NCI-H446 treated with DMSO at 0.1 percent for 48 hours (cell line): ENCODE data around the gene TMEM208.

Experiments used
- DNase-seq: peaks from one replicate; lab custom pipeline; 2025; lab: John Stamatoyannopoulos, UW

Gene TMEM208

GRCh38 chr16:67191995-67192681 is 34.8 kb upstream of the TMEM208 start, which contains the start of gene E2F4:
E2F4 (plus strand) TSS chr16:67192155; CDS start chr16:67192228, 73 bp downstream.
- DNase-seq = peak; percentile 73

GRCh38 chr16:67192781-67193361 is 34.1 kb upstream of the TMEM208 start:
- no peak for DNase-seq

- no peak for DNase-seq
Observed at GRCh38 chr16:67193536-67193935, 33.4 kb upstream of the TMEM208 start.

GRCh38 chr16:67194260-67194659 is 32.7 kb upstream of the TMEM208 start:
- no peak for DNase-seq

- DNase-seq = no peak
Observed at GRCh38 chr16:67195676-67196075, 31.3 kb upstream of the TMEM208 start.

- no peak for DNase-seq
Observed at GRCh38 chr16:67196881-67197280, 30.0 kb upstream of the TMEM208 start.

- DNase-seq = no peak
Observed at GRCh38 chr16:67197704-67198103, 29.2 kb upstream of the TMEM208 start.

- DNase-seq = no peak
Observed at GRCh38 chr16:67198238-67198734, 28.6 kb upstream of the TMEM208 start.

- no peak for DNase-seq
Observed at GRCh38 chr16:67199011-67199807, 27.7 kb upstream of the TMEM208 start, which contains the start of gene ELMO3. ELMO3 (plus strand) TSS chr16:67199131; CDS start chr16:67199327, 196 bp downstream.

GRCh38 chr16:67199808-67200198 is 27.1 kb upstream of the TMEM208 start:
- DNase-seq = no peak

GRCh38 chr16:67200491-67200890 is 26.4 kb upstream of the TMEM208 start:
- no peak for DNase-seq

- no peak for DNase-seq
Observed at GRCh38 chr16:67201411-67202345, 25.3 kb upstream of the TMEM208 start.

GRCh38 chr16:67202426-67202825 is 24.5 kb upstream of the TMEM208 start:
- DNase-seq = no peak

- DNase-seq = no peak
Observed at GRCh38 chr16:67202956-67203493, 23.9 kb upstream of the TMEM208 start.

- no peak for DNase-seq
Observed at GRCh38 chr16:67204076-67204475, 22.9 kb upstream of the TMEM208 start.

- no peak for DNase-seq
Observed at GRCh38 chr16:67206129-67206837, 20.6 kb upstream of the TMEM208 start.

- no peak for DNase-seq
Observed at GRCh38 chr16:67206838-67207248, 20.1 kb upstream of the TMEM208 start.

- no peak for DNase-seq
Observed at GRCh38 chr16:67207249-67208091, 19.5 kb upstream of the TMEM208 start.

GRCh38 chr16:67208154-67208896 is 18.6 kb upstream of the TMEM208 start:
- no peak for DNase-seq
